ENCODE measurements around the gene ASTN2.

- TF ChIP-seq, protein P1, sequence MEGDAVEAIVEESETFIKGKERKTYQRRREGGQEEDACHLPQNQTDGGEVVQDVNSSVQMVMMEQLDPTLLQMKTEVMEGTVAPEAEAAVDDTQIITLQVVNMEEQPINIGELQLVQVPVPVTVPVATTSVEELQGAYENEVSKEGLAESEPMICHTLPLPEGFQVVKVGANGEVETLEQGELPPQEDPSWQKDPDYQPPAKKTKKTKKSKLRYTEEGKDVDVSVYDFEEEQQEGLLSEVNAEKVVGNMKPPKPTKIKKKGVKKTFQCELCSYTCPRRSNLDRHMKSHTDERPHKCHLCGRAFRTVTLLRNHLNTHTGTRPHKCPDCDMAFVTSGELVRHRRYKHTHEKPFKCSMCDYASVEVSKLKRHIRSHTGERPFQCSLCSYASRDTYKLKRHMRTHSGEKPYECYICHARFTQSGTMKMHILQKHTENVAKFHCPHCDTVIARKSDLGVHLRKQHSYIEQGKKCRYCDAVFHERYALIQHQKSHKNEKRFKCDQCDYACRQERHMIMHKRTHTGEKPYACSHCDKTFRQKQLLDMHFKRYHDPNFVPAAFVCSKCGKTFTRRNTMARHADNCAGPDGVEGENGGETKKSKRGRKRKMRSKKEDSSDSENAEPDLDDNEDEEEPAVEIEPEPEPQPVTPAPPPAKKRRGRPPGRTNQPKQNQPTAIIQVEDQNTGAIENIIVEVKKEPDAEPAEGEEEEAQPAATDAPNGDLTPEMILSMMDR (conservative IDR thresholded peaks at IDR 0.05; ENCODE audit: low read depth in 2 of 2), result no peak
- TF ChIP-seq EZH2 (IDR thresholded peaks at IDR 0.05; ENCODE audit: low read depth, unreplicated experiment) (no peak), REST (IDR thresholded peaks at IDR 0.05; ENCODE audit: unreplicated experiment) (no peak), POLR2AphosphoS5 (IDR thresholded peaks at IDR 0.05; ENCODE audit: low read depth) (no peak), STAT1 (IDR thresholded peaks at IDR 0.05; ENCODE audit: unreplicated experiment) (no peak), EZH2phosphoT487 (IDR thresholded peaks at IDR 0.05; ENCODE audit: unreplicated experiment) (no peak), CREB1 (CRISPR knock-in tag; IDR thresholded peaks at IDR 0.05; ENCODE audit: low read depth) (no peak), JUNB (IDR thresholded peaks at IDR 0.05; ENCODE audit: unreplicated experiment) (no peak), ZNF114 (CRISPR knock-in tag; IDR thresholded peaks at IDR 0.05) (no peak)
Observed at GRCh38 chr9:116420993-116421538, 993.8 kb downstream of the ASTN2 start.

Data from GM23338 (cell line).